GM20431 (cell line): ENCODE measurements around the gene ANKMY1.

Source experiments
- in situ Hi-C: fragments of 300-500 bp; cut with MseI, MboI; formaldehyde crosslinking; loops from one replicate; pipeline ENCODE4 v1.15.0; 2020; ENCODE audit warnings: low sequenced_read_pairs; ENCODE audit not compliant: unreplicated experiment

Gene ANKMY1

GRCh38 chr2:240596080-240596460 is 38.3 kb upstream of the ANKMY1 start:
- in situ Hi-C loops, result no loop called here

- in situ Hi-C loops, result no loop called here
Observed at GRCh38 chr2:240595381-240596079, 37.7 kb upstream of the ANKMY1 start.

- in situ Hi-C loops, result no loop called here
Observed at GRCh38 chr2:240594511-240595380, 37.0 kb upstream of the ANKMY1 start.

GRCh38 chr2:240593703-240594451 is 36.1 kb upstream of the ANKMY1 start:
- in situ Hi-C loops, result no loop called here

GRCh38 chr2:240593026-240593702 is 35.4 kb upstream of the ANKMY1 start:
- in situ Hi-C loops, result no loop called here

- in situ Hi-C loops, result no loop called here
Observed at GRCh38 chr2:240591784-240592183, 34.0 kb upstream of the ANKMY1 start.

- in situ Hi-C loops, result no loop called here
Observed at GRCh38 chr2:240591226-240591625, 33.4 kb upstream of the ANKMY1 start.

- in situ Hi-C loops, result no loop called here
Observed at GRCh38 chr2:240590681-240591111, 32.9 kb upstream of the ANKMY1 start.

- in situ Hi-C loops, result no loop called here
Observed at GRCh38 chr2:240589850-240590525, 32.2 kb upstream of the ANKMY1 start.

- in situ Hi-C loops, result no loop called here
Observed at GRCh38 chr2:240589375-240589774, 31.6 kb upstream of the ANKMY1 start.

- in situ Hi-C loops, result no loop called here
Observed at GRCh38 chr2:240588669-240589068, 30.9 kb upstream of the ANKMY1 start.

GRCh38 chr2:240588006-240588655 is 30.3 kb upstream of the ANKMY1 start:
- in situ Hi-C loops, result no loop called here

- in situ Hi-C loops, result no loop called here
Observed at GRCh38 chr2:240586919-240587800, 29.4 kb upstream of the ANKMY1 start.

GRCh38 chr2:240586198-240586918 is 28.6 kb upstream of the ANKMY1 start, which contains the start of gene CAPN10:
CAPN10 (plus strand) TSS chr2:240586734; CDS start chr2:240586912, 178 bp downstream.
- in situ Hi-C loops, result no loop called here

GRCh38 chr2:240585681-240586197 is 28.0 kb upstream of the ANKMY1 start:
- in situ Hi-C loops, result no loop called here

- in situ Hi-C loops, result no loop called here
Observed at GRCh38 chr2:240585101-240585500, 27.3 kb upstream of the ANKMY1 start.

- in situ Hi-C loops, result no loop called here
Observed at GRCh38 chr2:240584486-240585031, 26.8 kb upstream of the ANKMY1 start.
